Activated CD8-positive, alpha-beta T cell treated with anti-CD3 and anti-CD28 coated beads, Interleukin-2, amount 10 ng/mL, durations not matched to agents 7 days and 5 days (primary cell): ENCODE measurements around the gene SMIM5. TPM values are rescaled to one million over a fixed set of nuclear protein-coding genes. Genes with fewer than 3 reads are reported as not detected.

ENCODE experiments used
- ATAC-seq: fragments of 150-1000 bp; cut with Tn5 transposase; one replicate; pipeline ENCODE4 v1.10.0; 2021; ENCODE audit warnings: moderate library complexity
- CTCF ChIA-PET: fragments of 350-600 bp; sonication (Branson Sonifier 250); formaldehyde crosslinking; loops from one replicate; lab custom pipeline; 2021; ENCODE audit warnings: antibody characterized with exemption; lab: Charles Lee
- POLR2A ChIA-PET: fragments of 350-600 bp; sonication (Branson Sonifier 250); formaldehyde crosslinking; loops from one replicate; lab custom pipeline; 2021; ENCODE audit warnings: antibody characterized with exemption; lab: Charles Lee
- DNase-seq: peaks from one replicate; pipeline ENCODE4 v3.0.0-alpha.2; 2020
- H3K27ac Mint-ChIP-seq: one replicate; pipeline ENCODE4 v1.8.0; 2021; ENCODE audit warnings: mild to moderate bottlenecking, mixed read lengths
- H3K27me3 Mint-ChIP-seq: one replicate; pipeline ENCODE4 v1.8.0; 2021; ENCODE audit warnings: low read depth, mixed read lengths
- H3K36me3 Mint-ChIP-seq: one replicate; pipeline ENCODE4 v1.8.0; 2021; ENCODE audit warnings: low read depth, mixed read lengths
- H3K4me1 Mint-ChIP-seq: one replicate; pipeline ENCODE4 v1.8.0; 2021; ENCODE audit warnings: low read depth, mixed read lengths
- H3K4me3 Mint-ChIP-seq: one replicate; pipeline ENCODE4 v1.8.0; 2021; ENCODE audit warnings: mild to moderate bottlenecking, mixed read lengths
- H3K9me3 Mint-ChIP-seq: one replicate; pipeline ENCODE4 v1.8.0; 2022; ENCODE audit warnings: mixed read lengths; ENCODE audit not compliant: insufficient read depth
- total RNA-seq, 2 experiments: library from RNA; stranded (reverse); gene quantifications; one replicate each; pipeline ENCODE4 v1.2.3, GENCODE V29; 2021

SMIM5 gene
- total RNA-seq, 2 experiments from 2014 or later, result 0.31 TPM; not detected in 1

DNA sequence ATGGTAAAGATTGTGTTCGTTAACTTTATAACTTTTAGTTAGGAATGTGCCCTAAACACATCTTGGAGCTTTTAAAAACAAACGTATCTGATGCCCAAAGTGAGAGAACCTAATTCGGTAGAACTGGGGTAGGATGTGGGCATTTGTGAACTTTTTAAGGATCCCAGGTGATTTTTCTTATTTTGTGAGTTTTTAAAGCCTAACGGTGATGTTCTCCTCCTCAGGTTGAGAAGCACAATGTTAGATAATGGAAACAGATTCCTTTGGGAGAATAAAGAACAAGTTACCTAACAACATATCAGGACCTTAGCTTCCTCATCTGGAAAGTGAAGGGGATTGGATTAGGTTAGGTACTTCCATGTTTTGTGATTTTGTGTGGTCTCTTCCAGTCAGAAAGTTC lies 34.6 kb downstream of the SMIM5 start:
- Mint-ChIP-seq H3K9me3 (no peaks in the 10 kb centered on the region), H3K4me1 (peaks cover 31% of the 10 kb centered on the region), H3K27me3 (no peaks in the 10 kb centered on the region), H3K27ac (no peak overlapping the region), H3K36me3 (peaks cover 43% of the 10 kb centered on the region), H3K4me3 (no peak overlapping the region)
- ATAC-seq (no peak), DNase-seq (no peak)
- CTCF ChIA-PET, result interaction anchor here (0.9 to 4.1 kb wide), 8 partner anchors 8 to 86 kb away, joined by 3 to 52 read pairs (median 14); partner anchors contain the start of gene SMIM5
- POLR2A ChIA-PET, result interaction anchor here (0.6 to 2.4 kb wide), 21 partner anchors 9 to 378 kb away, joined by 3 to 16 read pairs (median 6); partner anchors contain the start of genes ITGB4, SLC25A19 and SMIM5

DNA sequence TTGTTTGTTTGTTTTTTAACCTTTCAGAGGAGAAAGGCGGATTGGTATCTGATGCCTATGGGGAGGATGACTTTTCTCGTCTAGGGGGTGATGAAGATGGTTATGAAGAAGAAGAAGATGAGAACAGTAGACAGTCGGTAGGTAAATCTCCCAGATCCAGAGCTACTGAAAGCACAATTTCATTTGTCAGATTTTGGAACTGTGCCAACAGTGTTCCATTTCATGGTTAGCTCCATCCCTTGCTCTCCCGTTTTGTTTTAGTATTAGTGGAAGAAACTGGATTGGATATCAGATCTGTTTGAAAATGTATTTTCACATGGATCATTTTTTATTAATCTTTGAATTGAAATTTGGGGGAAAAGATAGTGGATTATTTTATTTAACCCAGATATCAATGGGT lies 35.3 kb downstream of the SMIM5 start:
- no peaks in the 10 kb centered on the region for H3K9me3 Mint-ChIP-seq
- ChIA-PET CTCF (interaction anchor here (0.7 to 4.1 kb wide), 5 partner anchors 18 to 87 kb away, joined by 3 to 52 read pairs (median 5); no protein-coding TSS in a partner anchor), POLR2A (interaction anchor here (1.3 to 2.4 kb wide), 3 partner anchors 24 to 111 kb away, joined by 6 to 7 read pairs (median 6); a partner anchor contains a TSS)
- H3K27ac Mint-ChIP-seq, result no peak overlapping the region
- no peak for DNase-seq
- H3K4me1 Mint-ChIP-seq, result peaks cover 31% of the 10 kb centered on the region
- H3K36me3 Mint-ChIP-seq, result peaks cover 49% of the 10 kb centered on the region
- no peak overlapping the region for H3K4me3 Mint-ChIP-seq
- ATAC-seq, result no peak
- no peaks in the 10 kb centered on the region for H3K27me3 Mint-ChIP-seq

DNA sequence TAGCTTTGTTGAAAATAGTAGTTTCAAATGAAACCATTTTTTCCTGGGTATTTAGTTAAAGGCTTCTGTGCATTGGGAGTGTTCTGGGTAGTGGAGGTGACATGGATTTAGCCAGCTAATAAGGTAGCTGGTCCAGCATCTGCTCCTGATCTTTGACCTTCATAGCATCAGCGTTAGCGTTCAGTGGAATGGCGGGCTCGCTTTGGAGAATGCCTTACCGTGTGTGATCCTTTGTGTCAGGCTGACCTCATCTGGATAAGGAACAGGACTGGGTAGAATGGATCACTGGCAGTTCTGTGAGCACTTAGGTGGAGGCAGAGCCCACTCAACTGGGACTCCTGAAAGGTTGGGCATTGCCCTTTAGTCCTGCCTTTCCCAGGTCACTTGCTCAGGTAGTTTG lies 37.6 kb downstream of the SMIM5 start:
- H3K4me3 Mint-ChIP-seq, result no peak overlapping the region
- H3K36me3 Mint-ChIP-seq, result peaks cover 45% of the 10 kb centered on the region
- CTCF ChIA-PET, result interaction anchor here (1.1 to 8.5 kb wide), 7 partner anchors 19 to 83 kb away, joined by 3 to 152 read pairs (median 9); partner anchors contain the start of genes ITGB4 and SMIM5
- DNase-seq (no peak), ATAC-seq (no peak)
- peaks cover 29% of the 10 kb centered on the region for H3K4me1 Mint-ChIP-seq
- H3K27ac Mint-ChIP-seq, result no peak overlapping the region
- POLR2A ChIA-PET, result no interaction called here
- no peaks in the 10 kb centered on the region for H3K9me3 Mint-ChIP-seq
- H3K27me3 Mint-ChIP-seq, result no peaks in the 10 kb centered on the region

GRCh38 chr17:75672011-75672410 lies 38.8 kb downstream of the SMIM5 start:
- H3K4me3 Mint-ChIP-seq, result no peak overlapping the region
- H3K36me3 Mint-ChIP-seq, result peaks cover 52% of the 10 kb centered on the region
- H3K9me3 Mint-ChIP-seq, result no peaks in the 10 kb centered on the region
- H3K27me3 Mint-ChIP-seq, result no peaks in the 10 kb centered on the region
- H3K4me1 Mint-ChIP-seq, result peaks cover 23% of the 10 kb centered on the region
- ChIA-PET POLR2A (interaction anchor here (0.9 kb wide), 2 partner anchors 73 to 133 kb away, joined by 3 to 4 read pairs; no protein-coding TSS in a partner anchor), CTCF (interaction anchor here (0.7 to 8.5 kb wide), 8 partner anchors 10 to 81 kb away, joined by 3 to 152 read pairs (median 8); partner anchors contain the start of genes ITGB4 and SMIM5)
- no peak for ATAC-seq
- no peak overlapping the region for H3K27ac Mint-ChIP-seq
- no peak for DNase-seq

DNA sequence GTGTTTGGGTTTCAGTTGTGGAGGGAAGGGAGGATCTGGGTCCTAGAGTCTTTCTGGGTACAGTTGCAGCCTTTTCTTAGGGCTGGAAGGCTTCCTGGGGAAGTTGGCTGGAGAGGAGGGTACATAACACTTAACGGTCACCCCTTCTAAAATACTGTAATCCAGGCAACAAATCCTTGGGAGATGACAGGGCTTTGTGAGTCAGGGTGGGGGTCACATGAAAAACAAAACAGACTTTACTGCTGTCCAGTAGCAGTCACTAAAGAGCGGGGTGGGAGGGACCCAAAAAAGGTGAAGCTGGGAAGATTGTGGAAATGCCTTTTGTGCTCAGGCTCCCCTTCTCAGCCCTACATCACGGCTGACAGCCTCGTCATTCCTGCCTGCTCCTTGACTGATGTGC lies 40.3 kb downstream of the SMIM5 start:
- CTCF ChIA-PET, result interaction anchor here (0.6 to 8.5 kb wide), 7 partner anchors 14 to 120 kb away, joined by 3 to 152 read pairs (median 4); no protein-coding TSS in a partner anchor
- peaks cover 54% of the 10 kb centered on the region for H3K36me3 Mint-ChIP-seq
- no peak for ATAC-seq
- POLR2A ChIA-PET, result interaction anchor here (1.0 kb wide), 1 partner anchor 80 kb away, joined by 3 read pairs; no protein-coding TSS in a partner anchor
- H3K27me3 Mint-ChIP-seq, result no peaks in the 10 kb centered on the region
- H3K27ac Mint-ChIP-seq, result no peak overlapping the region
- H3K9me3 Mint-ChIP-seq, result no peaks in the 10 kb centered on the region
- peaks cover 17% of the 10 kb centered on the region for H3K4me1 Mint-ChIP-seq
- no peak overlapping the region for H3K4me3 Mint-ChIP-seq
- DNase-seq, result no peak

DNA sequence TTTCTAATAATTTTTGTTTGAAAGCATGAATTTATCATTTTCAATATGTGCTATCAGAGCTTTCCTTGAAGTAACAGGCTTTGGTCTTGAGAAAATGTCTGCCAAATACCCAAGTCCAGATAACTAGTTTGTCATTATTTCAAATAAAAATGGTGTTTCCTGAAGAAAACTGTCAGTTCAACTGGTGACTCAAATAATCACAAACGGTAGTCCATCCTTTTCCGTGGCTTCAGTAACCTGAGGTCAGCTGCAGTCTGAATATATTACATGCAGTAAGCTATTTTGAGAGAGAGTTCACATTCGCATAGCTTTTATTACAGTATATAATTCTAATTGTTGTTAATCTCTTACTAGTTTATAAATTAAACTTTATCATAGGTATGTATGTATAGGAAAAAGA lies 43.2 kb downstream of the SMIM5 start:
- Mint-ChIP-seq H3K4me3 (no peak overlapping the region), H3K27me3 (no peaks in the 10 kb centered on the region), H3K9me3 (no peaks in the 10 kb centered on the region), H3K36me3 (peaks cover 38% of the 10 kb centered on the region), H3K4me1 (peaks cover 4% of the 10 kb centered on the region), H3K27ac (no peak overlapping the region)
- CTCF ChIA-PET, result interaction anchor here (1.0 to 8.5 kb wide), 8 partner anchors 7 to 249 kb away, joined by 3 to 152 read pairs (median 10); partner anchors contain the start of genes RECQL5, SAP30BP and SMIM5
- POLR2A ChIA-PET, result interaction anchor here (3.1 kb wide), 1 partner anchor 10 kb away, joined by 7 read pairs; the partner anchor contains the start of genes RECQL5 and SAP30BP
- ATAC-seq, result no peak
- DNase-seq, result no peak

GRCh38 chr17:75679706-75680211 lies 46.5 kb downstream of the SMIM5 start:
- DNase-seq (no peak), ATAC-seq (no peak)
- CTCF ChIA-PET, result interaction anchor here (0.6 to 3.5 kb wide), 5 partner anchors 10 to 415 kb away, joined by 3 to 30 read pairs (median 5); partner anchors contain the start of gene SMIM5
- no peak overlapping the region for H3K27ac Mint-ChIP-seq
- H3K27me3 Mint-ChIP-seq, result no peaks in the 10 kb centered on the region
- peaks cover 8% of the 10 kb centered on the region for H3K4me1 Mint-ChIP-seq
- H3K4me3 Mint-ChIP-seq, result no peak overlapping the region
- H3K9me3 Mint-ChIP-seq, result no peaks in the 10 kb centered on the region
- peaks cover 23% of the 10 kb centered on the region for H3K36me3 Mint-ChIP-seq
- POLR2A ChIA-PET, result interaction anchor here (0.9 to 1.2 kb wide), 2 partner anchors 12 to 14 kb away, joined by 3 to 4 read pairs; no protein-coding TSS in a partner anchor

GRCh38 chr17:75680431-75680830 lies 47.2 kb downstream of the SMIM5 start:
- POLR2A ChIA-PET, result interaction anchor here (1.0 kb wide), 1 partner anchor 14 kb away, joined by 4 read pairs; the partner anchor contains the start of gene RECQL5
- DNase-seq (no peak), ATAC-seq (no peak)
- no peaks in the 10 kb centered on the region for H3K9me3 Mint-ChIP-seq
- no peak overlapping the region for H3K4me3 Mint-ChIP-seq
- H3K4me1 Mint-ChIP-seq, result peaks cover 6% of the 10 kb centered on the region
- peaks cover 24% of the 10 kb centered on the region for H3K36me3 Mint-ChIP-seq
- H3K27me3 Mint-ChIP-seq, result no peaks in the 10 kb centered on the region
- CTCF ChIA-PET, result interaction anchor here (1.5 to 3.5 kb wide), 3 partner anchors 48 to 73 kb away, joined by 5 to 30 read pairs (median 7); partner anchors contain the start of gene SMIM5
- H3K27ac Mint-ChIP-seq, result no peak overlapping the region

DNA sequence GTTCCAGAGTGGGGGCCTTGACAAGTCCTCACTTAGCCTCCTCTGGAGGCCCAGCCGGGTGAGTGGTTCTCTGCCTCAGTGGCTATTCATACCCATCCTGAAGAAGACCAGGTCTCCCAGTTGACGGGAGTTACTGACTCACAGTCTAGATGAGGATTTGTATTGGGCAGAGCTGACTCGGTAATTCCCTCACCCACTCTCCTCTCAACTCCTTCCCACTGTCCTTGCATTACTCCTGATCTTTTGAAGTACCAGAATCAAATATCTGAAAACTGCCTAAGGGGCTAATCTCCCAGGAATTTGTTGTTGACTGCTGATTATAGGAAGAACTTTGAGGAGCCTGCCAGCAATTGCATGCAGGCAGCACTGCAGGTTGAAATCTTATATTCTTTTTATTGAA lies 48.1 kb downstream of the SMIM5 start:
- Mint-ChIP-seq H3K4me3 (no peak overlapping the region), H3K4me1 (peaks cover 8% of the 10 kb centered on the region), H3K9me3 (no peaks in the 10 kb centered on the region), H3K36me3 (peaks cover 22% of the 10 kb centered on the region), H3K27ac (no peak overlapping the region), H3K27me3 (no peaks in the 10 kb centered on the region)
- ATAC-seq, result no peak
- DNase-seq, result no peak
- ChIA-PET POLR2A (no interaction called here), CTCF (interaction anchor here (1.8 to 3.5 kb wide), 2 partner anchors 49 to 67 kb away, joined by 5 to 30 read pairs; partner anchors contain the start of gene SMIM5)

- CTCF ChIA-PET, result interaction anchor here (1.0 to 9.0 kb wide), 10 partner anchors 8 to 70 kb away, joined by 3 to 120 read pairs (median 4); partner anchors contain the start of genes ITGB4 and SMIM5
- H3K4me3 Mint-ChIP-seq, result no peak overlapping the region
- H3K27ac Mint-ChIP-seq, result no peak overlapping the region
- H3K36me3 Mint-ChIP-seq, result peaks cover 21% of the 10 kb centered on the region
- ATAC-seq (no peak), DNase-seq (no peak)
- peaks cover 27% of the 10 kb centered on the region for H3K4me1 Mint-ChIP-seq
- POLR2A ChIA-PET, result interaction anchor here (0.5 to 1.2 kb wide), 2 partner anchors 17 to 437 kb away, joined by 3 to 5 read pairs; partner anchors contain the start of genes RECQL5 and SAP30BP
- no peaks in the 10 kb centered on the region for H3K9me3 Mint-ChIP-seq
- H3K27me3 Mint-ChIP-seq, result no peaks in the 10 kb centered on the region
Observed at GRCh38 chr17:75683583-75683982, 50.3 kb downstream of the SMIM5 start.

GRCh38 chr17:75684249-75684648 lies 51.0 kb downstream of the SMIM5 start:
- no peak for DNase-seq
- Mint-ChIP-seq H3K9me3 (no peaks in the 10 kb centered on the region), H3K4me3 (no peak overlapping the region), H3K36me3 (peaks cover 19% of the 10 kb centered on the region), H3K27ac (peak overlapping the region; percentile 15), H3K4me1 (peaks cover 33% of the 10 kb centered on the region), H3K27me3 (no peaks in the 10 kb centered on the region)
- no peak for ATAC-seq
- ChIA-PET CTCF (interaction anchor here (1.0 to 9.0 kb wide), 7 partner anchors 9 to 69 kb away, joined by 3 to 120 read pairs (median 8); partner anchors contain the start of genes ITGB4 and SMIM5), POLR2A (interaction anchor here (1.7 kb wide), 1 partner anchor 17 kb away, joined by 6 read pairs; the partner anchor contains the start of genes RECQL5 and SAP30BP)
